GM18498 (cell line): Measurements from ENCODE around the gene TBK1.
A peak's percentile ranks its signal among the peaks of the same experiment; 100 is the strongest.

Experiments
- ATAC-seq: cut with Tn5 transposase; IDR thresholded peaks from one replicate; pipeline ENCODE4 v1.9.1; 2021; ENCODE audit warnings: mild to moderate bottlenecking, moderate library complexity; ENCODE audit not compliant: unreplicated experiment

TBK1 gene

GRCh38 chr12:64451687-64452558 lies at the start of gene TBK1:
Gene TBK1, plus strand, starts transcription at chr12:64452120. Its CDS starts 3,751 bp downstream, at chr12:64455871.
- peak; percentile 88 for ATAC-seq

GRCh38 chr12:64402181-64402580 lies 49.7 kb upstream of the TBK1 start:
- ATAC-seq: no peak

- ATAC-seq: peak; percentile 94
These were observed 48.0 kb upstream of the TBK1 start, which contains the start of gene XPOT for GRCh38 chr12:64403707-64404469. Gene XPOT, plus strand, starts transcription at chr12:64404392. Its CDS starts 5,644 bp downstream, at chr12:64410036.

- ATAC-seq: peak; percentile 37
These were observed 47.3 kb upstream of the TBK1 start for GRCh38 chr12:64404470-64405256.

GRCh38 chr12:64407342-64408223 lies 44.3 kb upstream of the TBK1 start:
- ATAC-seq: no peak

DNA sequence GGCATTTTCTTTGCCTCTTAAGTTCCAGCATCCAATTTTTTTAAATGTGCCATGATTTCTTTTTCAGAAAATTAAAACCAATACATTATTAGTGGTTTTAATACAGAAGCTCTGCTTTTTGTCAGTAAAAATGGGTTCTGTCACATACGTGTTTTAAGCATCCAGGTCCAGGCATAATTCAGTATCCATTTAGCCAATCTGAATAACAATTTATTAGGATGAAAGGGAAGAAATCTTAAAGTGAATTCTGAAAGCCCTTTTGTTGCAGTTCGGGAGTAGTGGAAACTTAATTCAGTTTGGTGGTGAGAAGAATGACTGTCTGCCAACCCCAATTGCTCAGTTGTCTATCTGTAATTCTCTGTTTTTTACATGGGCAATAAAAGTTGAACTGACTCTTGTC lies 40.5 kb upstream of the TBK1 start:
- no peak for ATAC-seq

- ATAC-seq: no peak
These were observed 39.5 kb upstream of the TBK1 start for GRCh38 chr12:64412459-64412858.

GRCh38 chr12:64413884-64414283 lies 38.0 kb upstream of the TBK1 start:
- no peak for ATAC-seq

- no peak for ATAC-seq
These were observed 33.7 kb upstream of the TBK1 start for GRCh38 chr12:64418209-64418608.

- ATAC-seq: no peak
These were observed 32.2 kb upstream of the TBK1 start for GRCh38 chr12:64419696-64420095.

- ATAC-seq: no peak
These were observed 23.9 kb upstream of the TBK1 start for GRCh38 chr12:64427988-64428387.

- no peak for ATAC-seq
These were observed 23.0 kb upstream of the TBK1 start for GRCh38 chr12:64428956-64429355.

DNA sequence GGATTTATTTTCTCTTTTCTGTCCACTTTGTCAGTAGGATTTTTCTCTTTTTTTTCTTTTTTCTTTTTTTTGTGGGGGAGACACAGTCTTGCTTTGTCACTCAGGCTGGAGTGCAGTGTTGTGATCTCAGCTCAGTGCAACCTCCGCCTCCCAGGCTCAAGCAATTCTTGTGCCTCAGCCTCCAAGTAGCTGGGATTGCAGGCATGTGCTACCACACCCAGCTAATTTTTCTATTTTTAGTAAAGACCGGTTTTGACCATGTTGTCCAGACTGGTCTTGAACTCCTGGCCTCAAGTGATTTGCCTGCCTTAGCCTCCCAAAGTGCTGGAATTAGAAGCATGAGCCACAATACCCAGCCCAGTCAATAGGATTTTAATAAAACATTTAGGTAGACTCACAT lies 21.0 kb upstream of the TBK1 start:
- ATAC-seq: no peak

GRCh38 chr12:64431791-64432190 lies 20.1 kb upstream of the TBK1 start:
- no peak for ATAC-seq

DNA sequence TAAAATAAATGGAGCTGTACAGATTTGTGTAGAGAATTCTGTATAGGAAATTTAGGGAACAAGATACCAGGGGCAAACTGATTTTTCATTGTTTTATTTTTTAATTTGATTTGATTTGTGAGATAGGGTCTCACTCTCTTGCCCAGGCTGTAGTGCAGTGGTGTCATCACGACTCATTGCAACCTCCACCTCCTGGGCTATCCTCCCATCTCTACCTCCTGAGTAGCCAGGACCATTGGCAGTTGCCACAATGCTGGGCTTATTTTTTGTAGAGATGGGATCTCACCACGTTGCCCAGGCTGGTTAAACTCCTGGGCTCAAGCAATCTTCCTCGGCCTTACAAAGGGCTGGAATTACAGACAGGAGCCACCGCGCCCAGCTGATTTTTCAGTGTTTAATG lies 18.0 kb upstream of the TBK1 start:
- ATAC-seq: no peak

DNA sequence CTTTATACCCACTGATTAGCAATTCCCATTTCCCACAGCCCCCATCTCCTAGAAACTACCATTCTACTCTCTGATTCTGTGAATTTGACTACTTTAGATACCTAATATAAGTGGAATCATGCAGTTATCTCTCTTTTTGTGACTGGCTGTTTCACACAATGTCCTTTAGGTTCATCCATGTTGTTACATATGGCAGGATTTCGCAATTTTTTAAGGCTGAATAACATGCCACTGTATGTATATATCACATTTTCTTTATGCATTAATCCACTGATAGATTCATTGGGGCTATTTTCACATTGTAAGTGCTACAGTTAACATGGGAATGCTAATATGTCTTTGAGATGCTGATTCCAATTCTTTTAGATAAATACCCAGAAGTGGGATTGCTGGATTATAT lies 11.8 kb upstream of the TBK1 start:
- ATAC-seq: no peak

DNA sequence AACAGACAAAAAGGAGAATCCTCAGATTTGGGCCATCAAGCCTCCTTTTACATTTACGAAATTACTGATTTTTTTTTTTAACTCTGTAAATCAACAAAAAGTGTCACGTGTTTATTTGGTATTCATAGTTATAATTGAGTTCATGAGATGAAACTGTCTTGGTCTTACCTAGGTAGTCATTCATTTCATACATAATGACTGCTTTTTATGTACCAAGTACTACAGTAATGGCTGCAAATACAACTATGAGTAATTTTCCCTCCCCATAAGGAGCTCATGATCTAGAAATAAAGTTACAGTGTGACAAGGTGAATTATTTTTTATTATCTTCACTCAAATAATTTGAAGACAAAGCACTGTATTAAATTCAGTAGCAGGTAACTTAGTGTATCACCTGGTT lies 6.4 kb upstream of the TBK1 start:
- no peak for ATAC-seq

- no peak for ATAC-seq
These were observed 5.6 kb upstream of the TBK1 start for GRCh38 chr12:64446295-64446694.

DNA sequence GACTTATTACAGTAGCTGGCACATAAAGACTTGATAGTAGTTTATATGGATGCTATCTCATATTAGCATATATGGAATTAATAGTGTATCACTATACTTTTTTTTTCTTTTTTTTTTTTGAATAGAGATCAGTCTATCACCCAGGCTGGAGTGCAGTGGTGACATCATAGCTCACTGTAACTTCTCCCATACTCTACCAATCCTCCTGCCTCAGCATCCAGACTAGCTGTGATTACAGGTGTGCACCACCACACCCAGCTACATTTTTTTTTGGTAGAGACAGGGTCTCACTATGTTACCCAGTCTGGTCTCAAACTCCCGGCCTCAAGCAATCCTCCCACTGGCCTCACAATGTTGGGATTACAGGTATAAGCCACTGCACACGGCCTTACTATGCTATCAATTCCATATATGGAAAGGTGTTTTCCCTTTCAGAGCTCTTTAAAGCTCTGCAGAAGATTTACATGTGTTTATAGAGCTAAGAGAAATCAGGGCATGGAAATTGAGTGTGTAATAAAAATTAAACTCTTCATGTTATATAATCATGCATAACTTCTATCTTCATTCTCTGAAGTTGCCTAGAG lies 1.8 kb upstream of the TBK1 start:
- no peak for ATAC-seq
